Renal pelvis (tissue), 4 donors: ENCODE results near the gene MAST2. TPM values are rescaled to one million over a fixed set of nuclear protein-coding genes. Genes with fewer than 3 reads are reported as not detected.
"Not testable (repeated sequence)": the region's sequence is repeated elsewhere in the genome, so short reads cannot be mapped to it uniquely, and the experiment has no call there.

ENCODE experiments used
- DNase-seq: peaks from one replicate; pipeline ENCODE4 v3.0.0-alpha.2; 2013
- polyA plus RNA-seq, 3 donors: library from polyadenylated mRNA; unstranded; fragments of 120-200 nt; gene quantifications; one replicate each; pipeline ENCODE4 v1.2.1, GENCODE V29; 2013; ENCODE audit not compliant: insufficient read length in 3 of 3

MAST2 gene
- polyA plus RNA-seq, 3 donors = 32.0 to 43.3 (median 38.1) TPM

- DNase-seq = no peak
Observed at GRCh38 chr1:45930258-45931150, 127.1 kb downstream of the MAST2 start.

- not testable (repeated sequence) for DNase-seq
Observed at GRCh38 chr1:45932205-45932604, 128.8 kb downstream of the MAST2 start.

GRCh38 chr1:45934947-45935346 lies 131.5 kb downstream of the MAST2 start:
- no peak for DNase-seq

GRCh38 chr1:45938029-45938428 lies 134.6 kb downstream of the MAST2 start:
- no peak for DNase-seq

GRCh38 chr1:45942411-45942810 lies 139.0 kb downstream of the MAST2 start:
- no peak for DNase-seq

- no peak for DNase-seq
Observed at GRCh38 chr1:45943185-45943584, 139.8 kb downstream of the MAST2 start.

GRCh38 chr1:45945426-45945825 lies 142.0 kb downstream of the MAST2 start:
- DNase-seq = no peak

GRCh38 chr1:45949462-45949861 lies 146.1 kb downstream of the MAST2 start:
- not testable (repeated sequence) for DNase-seq

- DNase-seq = no peak
Observed at GRCh38 chr1:45952072-45952471, 148.7 kb downstream of the MAST2 start.

GRCh38 chr1:45953934-45954847 lies 150.8 kb downstream of the MAST2 start:
- DNase-seq = no peak

- no peak for DNase-seq
Observed at GRCh38 chr1:45957684-45958083, 154.3 kb downstream of the MAST2 start.

GRCh38 chr1:45958317-45958716 lies 154.9 kb downstream of the MAST2 start:
- no peak for DNase-seq

- no peak for DNase-seq
Observed at GRCh38 chr1:45960930-45961715, 157.7 kb downstream of the MAST2 start.

- not testable (repeated sequence) for DNase-seq
Observed at GRCh38 chr1:45961936-45962335, 158.5 kb downstream of the MAST2 start.

- no peak for DNase-seq
Observed at GRCh38 chr1:45968941-45969666, 165.7 kb downstream of the MAST2 start.

- DNase-seq = no peak
Observed at GRCh38 chr1:45969866-45970265, 166.5 kb downstream of the MAST2 start.

GRCh38 chr1:45971335-45971734 lies 167.9 kb downstream of the MAST2 start:
- no peak for DNase-seq

- no peak for DNase-seq
Observed at GRCh38 chr1:45971922-45972531, 168.6 kb downstream of the MAST2 start.

- DNase-seq = no peak
Observed at GRCh38 chr1:45972621-45973020, 169.2 kb downstream of the MAST2 start.

GRCh38 chr1:45973121-45973520 lies 169.7 kb downstream of the MAST2 start:
- no peak for DNase-seq
